Esophagus (tissue), 2 donors: ENCODE results near the gene SKA2. TPM values are rescaled to one million over a fixed set of nuclear protein-coding genes. Genes with fewer than 3 reads are reported as not detected.

Experiments used
- H3K27ac ChIP-seq, 2 donors: one replicate each; pipeline ENCODE4 v1.5.1; 2013; ENCODE audit warnings: low read depth in 2 of 2, mild to moderate bottlenecking in 2 of 2, inconsistent platforms in 1 of 2, low read length in 1 of 2, moderate library complexity in 1 of 2
- H3K27me3 ChIP-seq, 2 donors: one replicate each; pipeline ENCODE4 v1.6.1; 2013; ENCODE audit warnings: low read length in 2 of 2, control low read depth in 1 of 2, mild to moderate bottlenecking in 1 of 2; ENCODE audit not compliant: insufficient read depth in 2 of 2, control insufficient read depth in 1 of 2
- H3K36me3 ChIP-seq, 2 donors: one replicate each; pipeline ENCODE4 v1.6.1; 2013; ENCODE audit warnings: low read length in 1 of 2; ENCODE audit not compliant: control insufficient read depth in 2 of 2, insufficient read depth in 2 of 2
- H3K4me1 ChIP-seq, 2 donors: one replicate each; pipeline ENCODE4 v1.6.1; 2013; ENCODE audit warnings: low read length in 1 of 2; ENCODE audit not compliant: control insufficient read depth in 2 of 2, insufficient read depth in 2 of 2
- H3K4me3 ChIP-seq, 2 donors: one replicate each; pipeline ENCODE4 v1.5.1; 2013; ENCODE audit warnings: low read length in 2 of 2, mild to moderate bottlenecking in 2 of 2, low read depth in 1 of 2, moderate library complexity in 1 of 2
- H3K9me3 ChIP-seq, 2 donors: one replicate each; pipeline ENCODE4 v1.6.1; 2013; ENCODE audit warnings: mild to moderate bottlenecking in 2 of 2, low read depth in 1 of 2, low read length in 1 of 2, moderate library complexity in 1 of 2; ENCODE audit not compliant: control insufficient read depth in 2 of 2, insufficient read depth in 1 of 2
- WGBS, 2 donors: extraction: QIAGEN DNeasy Blood & Tissue Kit; methylation state at CpG; one replicate each; pipeline ENCODE4 v1.1.7; 2013; 5-methylcytosine and 5-hydroxymethylcytosine counted together
- polyA plus RNA-seq, 2 donors: library from polyadenylated mRNA; stranded (reverse); fragments of 200-250 nt; gene quantifications; one replicate each; pipeline ENCODE4 v1.2.3, GENCODE V29; 2013
- donor health status: healthy with polysubstance abuse.
- donor health status: Bipolar disorder and iron deficiency.

Gene SKA2
- polyA plus RNA-seq, 2 donors: 30.8 to 48.9 TPM

DNA sequence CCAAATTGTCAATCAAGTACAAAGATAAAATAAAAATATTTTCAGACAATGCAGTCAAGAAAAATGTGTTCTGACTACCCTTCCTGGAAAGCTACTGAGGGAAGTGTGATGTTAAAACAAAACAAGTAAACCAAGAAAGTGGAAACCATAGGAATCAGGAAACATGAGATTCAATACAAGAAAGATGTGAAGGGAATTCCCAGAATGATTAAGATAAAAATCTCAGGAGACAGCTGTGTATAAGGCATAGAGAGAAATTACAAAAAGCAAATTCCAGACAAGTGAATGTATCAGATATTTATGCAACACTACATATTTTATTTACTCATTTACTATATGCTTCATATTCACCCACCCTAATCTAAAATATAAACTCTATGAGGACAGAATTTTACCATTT, 80.5 kb downstream of the SKA2 start:
- H3K36me3 ChIP-seq: peaks cover 2 to 6% of the 10 kb centered on the region in 2 donors

GRCh38 chr17:59073972-59074371, 81.0 kb downstream of the SKA2 start:
- Histone ChIP-seq H3K4me3 (no peak overlapping the region), H3K4me1 (no peaks in the 10 kb centered on the region), H3K27ac (no peak overlapping the region), H3K27me3 (no peaks in the 10 kb centered on the region), H3K9me3 (no peaks in the 10 kb centered on the region), H3K36me3 (peaks cover 2 to 3% of the 10 kb centered on the region in 2 donors)
- WGBS, 2 donors: 95 to 96% methylated on average over 1 of the region's 1 CpG

More for the DNA sequence above, 80.5 kb downstream of the SKA2 start:
- no peaks in the 10 kb centered on the region for H3K27me3 ChIP-seq
- H3K27ac ChIP-seq: no peak overlapping the region
- no peaks in the 10 kb centered on the region for H3K4me1 ChIP-seq
- no peaks in the 10 kb centered on the region for H3K9me3 ChIP-seq
- H3K4me3 ChIP-seq: no peak overlapping the region

GRCh38 chr17:59069856-59070255, 85.1 kb downstream of the SKA2 start:
- H3K36me3 ChIP-seq: peaks cover 0 to 2% of the 10 kb centered on the region in 2 donors
- H3K27ac ChIP-seq: no peak overlapping the region
- WGBS, 2 donors: 100% methylated on average over 1 of the region's 1 CpG
- H3K4me3 ChIP-seq: no peak overlapping the region
- no peaks in the 10 kb centered on the region for H3K4me1 ChIP-seq
- no peaks in the 10 kb centered on the region for H3K9me3 ChIP-seq
- H3K27me3 ChIP-seq: no peaks in the 10 kb centered on the region

DNA sequence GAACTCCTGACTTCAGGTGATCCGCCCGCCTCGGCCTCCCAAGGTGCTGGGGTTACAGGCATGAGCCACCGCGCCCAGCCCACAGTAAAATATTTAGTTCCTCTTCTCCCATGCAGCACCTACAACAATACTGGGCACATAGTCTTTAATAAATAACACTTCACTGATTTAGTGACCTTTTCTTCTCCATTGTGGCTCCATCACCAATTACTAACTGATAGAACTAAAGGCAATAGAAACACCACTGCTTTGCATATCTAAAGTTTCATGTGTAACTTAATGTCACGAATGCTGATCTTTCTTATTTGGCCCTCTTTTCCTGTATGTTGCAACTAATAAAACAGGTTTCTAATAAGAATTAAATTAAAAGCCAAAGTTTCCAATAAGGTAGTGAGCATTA, 87.2 kb downstream of the SKA2 start:
- Histone ChIP-seq H3K27me3 (no peaks in the 10 kb centered on the region), H3K27ac (no peak overlapping the region), H3K9me3 (no peaks in the 10 kb centered on the region), H3K4me1 (no peaks in the 10 kb centered on the region), H3K4me3 (no peak overlapping the region), H3K36me3 (peaks cover 0 to 2% of the 10 kb centered on the region in 2 donors)
- WGBS, 2 donors: 89 to 96% methylated on average over 6 of the region's 6 CpGs

GRCh38 chr17:59067340-59067739, 87.6 kb downstream of the SKA2 start:
- Histone ChIP-seq H3K27ac (no peak overlapping the region), H3K36me3 (peaks cover 0 to 2% of the 10 kb centered on the region in 2 donors), H3K4me3 (no peak overlapping the region), H3K27me3 (no peaks in the 10 kb centered on the region), H3K4me1 (no peaks in the 10 kb centered on the region), H3K9me3 (no peaks in the 10 kb centered on the region)
- 88 to 89% methylated on average over 2 of the region's 2 CpGs for WGBS, 2 donors

- WGBS, 2 donors: 89 to 92% methylated on average over 2 of the region's 2 CpGs
Observed at GRCh38 chr17:59062509-59062908, 92.5 kb downstream of the SKA2 start.

More at GRCh38 chr17:59062509-59062908, 92.5 kb downstream of the SKA2 start:
- peaks cover 0 to 5% of the 10 kb centered on the region in 2 donors for H3K36me3 ChIP-seq
- no peaks in the 10 kb centered on the region for H3K27me3 ChIP-seq
- H3K4me1 ChIP-seq: no peaks in the 10 kb centered on the region
- H3K9me3 ChIP-seq: no peaks in the 10 kb centered on the region
- no peak overlapping the region for H3K4me3 ChIP-seq
- no peak overlapping the region for H3K27ac ChIP-seq

Other genes starting within 250 kb of the SKA2 start
- 1 to 10 TPM; 4.1 to 6.1 TPM for gene TRIM37, start 48.3 kb downstream of the SKA2 start, polyA plus RNA-seq
- gene PRR11, start 560 bp upstream of the SKA2 start, polyA plus RNA-seq: 1 to 10 TPM; 2.7 to 4.4 TPM
- gene SMG8, start 54.8 kb upstream of the SKA2 start, polyA plus RNA-seq: 1 to 10 TPM; 1.5 to 5.8 TPM
- gene GDPD1, start 65.3 kb upstream of the SKA2 start, polyA plus RNA-seq: under 1 TPM; 0.44 to 0.57 TPM
- 1 to 10 TPM; 3.2 to 4.5 TPM for gene YPEL2, start 176.5 kb upstream of the SKA2 start, polyA plus RNA-seq